HEK293 (cell line): ENCODE results near the gene CEP120.

Experiments used
- CTCF ChIA-PET: fragments of 350-600 bp; formaldehyde crosslinking; extraction: SDS; loops from one replicate; lab custom pipeline; 2021; ENCODE audit warnings: antibody characterized with exemption; lab: Yijun Ruan, JAX
- POLR2A ChIA-PET: fragments of 300-600 bp; formaldehyde crosslinking; extraction: SDS; loops from one replicate; lab custom pipeline; 2020; ENCODE audit warnings: antibody characterized with exemption, inconsistent platforms; lab: Yijun Ruan, JAX
- H3K27ac ChIP-seq: fragments of 200-500 bp; sonication (Bioruptor generic); 2 replicates; pipeline ENCODE4 v1.5.1; 2014; ENCODE audit warnings: low read depth, low read length, control low read depth, inconsistent platforms; ENCODE audit errors: extremely low read depth
- H3K36me3 ChIP-seq, 2 experiments: fragments of 200-500 bp in 1 of 2; sonication (Bioruptor generic) in 1 of 2; 1 replicate in 1 of 2; 2 replicates in 1 of 2; pipeline ENCODE4 v1.5.1; 2014 to 2017; ENCODE audit warnings: inconsistent platforms in 2 of 2, low read length in 2 of 2; ENCODE audit not compliant: control insufficient read depth in 2 of 2, insufficient read depth in 1 of 2
- H3K4me1 ChIP-seq: fragments of 200-500 bp; sonication (Bioruptor generic); 2 replicates; pipeline ENCODE4 v1.5.1; 2014; ENCODE audit warnings: mild to moderate bottlenecking, low read length, inconsistent platforms; ENCODE audit not compliant: control insufficient read depth, insufficient read depth
- H3K4me3 ChIP-seq: 2 replicates; pipeline ENCODE4 v1.5.1; 2011; ENCODE audit warnings: low read depth, mild to moderate bottlenecking, control low read depth, low read length, moderate library complexity
- H3K9me3 ChIP-seq: fragments of 200-500 bp; sonication (Bioruptor generic); 2 replicates; pipeline ENCODE4 v1.5.1; 2014; ENCODE audit warnings: low read depth, low read length, inconsistent platforms; ENCODE audit not compliant: control insufficient read depth, insufficient read depth
- BCL11B ChIP-seq: fragments of 450-650 bp; formaldehyde crosslinking; IDR thresholded peaks from 2 replicates; pipeline ENCODE4 v1.5.1; 2016; ENCODE audit warnings: low read depth, missing biosample characterization, missing genetic modification characterization
- KLF8 ChIP-seq: fragments of 450-650 bp; formaldehyde crosslinking; IDR thresholded peaks from 2 replicates; pipeline ENCODE4 v1.5.1; 2016; ENCODE audit warnings: missing biosample characterization, missing genetic modification characterization
- MYNN ChIP-seq: fragments of 450-650 bp; formaldehyde crosslinking; IDR thresholded peaks from 2 replicates; pipeline ENCODE4 v1.5.1; 2016; ENCODE audit warnings: missing biosample characterization, missing genetic modification characterization, borderline replicate concordance
- ZBTB10 ChIP-seq: fragments of 450-650 bp; formaldehyde crosslinking; IDR thresholded peaks from 2 replicates; pipeline ENCODE4 v1.5.1; 2016; ENCODE audit warnings: missing biosample characterization, missing genetic modification characterization
- ZBTB6 ChIP-seq: fragments of 450-650 bp; formaldehyde crosslinking; IDR thresholded peaks from 2 replicates; pipeline ENCODE4 v1.5.1; 2017; ENCODE audit warnings: missing biosample characterization, missing genetic modification characterization
- ZNF138 ChIP-seq: fragments of 450-650 bp; formaldehyde crosslinking; IDR thresholded peaks from 2 replicates; pipeline ENCODE4 v1.5.1; 2016; ENCODE audit warnings: missing biosample characterization, missing genetic modification characterization, borderline replicate concordance
- ZNF221 ChIP-seq: fragments of 450-650 bp; formaldehyde crosslinking; IDR thresholded peaks from 2 replicates; pipeline ENCODE4 v1.5.1; 2017; ENCODE audit warnings: missing biosample characterization, missing genetic modification characterization, borderline replicate concordance
- ZNF223 ChIP-seq: fragments of 450-650 bp; formaldehyde crosslinking; IDR thresholded peaks from 2 replicates; pipeline ENCODE4 v1.5.1; 2016; ENCODE audit warnings: missing biosample characterization, missing genetic modification characterization
- ZNF311 ChIP-seq: fragments of 450-650 bp; formaldehyde crosslinking; IDR thresholded peaks from 2 replicates; pipeline ENCODE4 v1.5.1; 2017; ENCODE audit warnings: missing biosample characterization, missing genetic modification characterization, borderline replicate concordance
- ZNF514 ChIP-seq: fragments of 450-650 bp; formaldehyde crosslinking; IDR thresholded peaks from 2 replicates; pipeline ENCODE4 v1.5.1; 2016; ENCODE audit warnings: missing biosample characterization, missing genetic modification characterization
- ZNF548 ChIP-seq: fragments of 450-650 bp; formaldehyde crosslinking; IDR thresholded peaks from 2 replicates; pipeline ENCODE4 v1.5.1; 2016; ENCODE audit warnings: missing biosample characterization, missing genetic modification characterization
- ZNF639 ChIP-seq: fragments of 450-650 bp; formaldehyde crosslinking; IDR thresholded peaks from 2 replicates; pipeline ENCODE4 v1.5.1; 2016; ENCODE audit warnings: missing biosample characterization, missing genetic modification characterization
- ZNF670 ChIP-seq: fragments of 450-650 bp; formaldehyde crosslinking; IDR thresholded peaks from 2 replicates; pipeline ENCODE4 v1.5.1; 2016; ENCODE audit warnings: missing biosample characterization, missing genetic modification characterization, low read depth
- ZNF837 ChIP-seq: fragments of 450-650 bp; formaldehyde crosslinking; IDR thresholded peaks from 2 replicates; pipeline ENCODE4 v1.5.1; 2016; ENCODE audit warnings: missing biosample characterization, missing genetic modification characterization
- TF ChIP-seq, protein P1 (sequence below): fragments of 450-650 bp; formaldehyde crosslinking; IDR thresholded peaks from 2 replicates; pipeline ENCODE4 v1.5.1; 2016; ENCODE audit warnings: missing biosample characterization, missing genetic modification characterization, borderline replicate concordance
- TF ChIP-seq, protein P2 (sequence below): fragments of 450-650 bp; formaldehyde crosslinking; IDR thresholded peaks from 2 replicates; pipeline ENCODE4; 2016; ENCODE audit warnings: missing biosample characterization, missing genetic modification characterization
- TF ChIP-seq, protein P3 (sequence below): fragments of 450-650 bp; formaldehyde crosslinking; IDR thresholded peaks from 2 replicates; pipeline ENCODE4 v1.5.1; 2016; ENCODE audit warnings: missing biosample characterization, missing genetic modification characterization
- TF ChIP-seq, protein P4 (sequence below): fragments of 450-650 bp; formaldehyde crosslinking; IDR thresholded peaks from 2 replicates; pipeline ENCODE4 v1.5.1; 2016; ENCODE audit warnings: missing biosample characterization, missing genetic modification characterization

The CEP120 gene

GRCh38 chr5:123450114-123450513 lies 26.9 kb upstream of the CEP120 start (continued):
- TF ChIP-seq, protein P1, sequence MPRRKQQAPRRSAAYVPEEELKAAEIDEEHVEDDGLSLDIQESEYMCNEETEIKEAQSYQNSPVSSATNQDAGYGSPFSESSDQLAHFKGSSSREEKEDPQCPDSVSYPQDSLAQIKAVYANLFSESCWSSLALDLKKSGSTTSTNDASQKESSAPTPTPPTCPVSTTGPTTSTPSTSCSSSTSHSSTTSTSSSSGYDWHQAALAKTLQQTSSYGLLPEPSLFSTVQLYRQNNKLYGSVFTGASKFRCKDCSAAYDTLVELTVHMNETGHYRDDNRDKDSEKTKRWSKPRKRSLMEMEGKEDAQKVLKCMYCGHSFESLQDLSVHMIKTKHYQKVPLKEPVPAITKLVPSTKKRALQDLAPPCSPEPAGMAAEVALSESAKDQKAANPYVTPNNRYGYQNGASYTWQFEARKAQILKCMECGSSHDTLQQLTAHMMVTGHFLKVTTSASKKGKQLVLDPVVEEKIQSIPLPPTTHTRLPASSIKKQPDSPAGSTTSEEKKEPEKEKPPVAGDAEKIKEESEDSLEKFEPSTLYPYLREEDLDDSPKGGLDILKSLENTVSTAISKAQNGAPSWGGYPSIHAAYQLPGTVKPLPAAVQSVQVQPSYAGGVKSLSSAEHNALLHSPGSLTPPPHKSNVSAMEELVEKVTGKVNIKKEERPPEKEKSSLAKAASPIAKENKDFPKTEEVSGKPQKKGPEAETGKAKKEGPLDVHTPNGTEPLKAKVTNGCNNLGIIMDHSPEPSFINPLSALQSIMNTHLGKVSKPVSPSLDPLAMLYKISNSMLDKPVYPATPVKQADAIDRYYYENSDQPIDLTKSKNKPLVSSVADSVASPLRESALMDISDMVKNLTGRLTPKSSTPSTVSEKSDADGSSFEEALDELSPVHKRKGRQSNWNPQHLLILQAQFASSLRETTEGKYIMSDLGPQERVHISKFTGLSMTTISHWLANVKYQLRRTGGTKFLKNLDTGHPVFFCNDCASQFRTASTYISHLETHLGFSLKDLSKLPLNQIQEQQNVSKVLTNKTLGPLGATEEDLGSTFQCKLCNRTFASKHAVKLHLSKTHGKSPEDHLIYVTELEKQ (tag by site-specific recombination) = no peak
- TF ChIP-seq, protein P2, sequence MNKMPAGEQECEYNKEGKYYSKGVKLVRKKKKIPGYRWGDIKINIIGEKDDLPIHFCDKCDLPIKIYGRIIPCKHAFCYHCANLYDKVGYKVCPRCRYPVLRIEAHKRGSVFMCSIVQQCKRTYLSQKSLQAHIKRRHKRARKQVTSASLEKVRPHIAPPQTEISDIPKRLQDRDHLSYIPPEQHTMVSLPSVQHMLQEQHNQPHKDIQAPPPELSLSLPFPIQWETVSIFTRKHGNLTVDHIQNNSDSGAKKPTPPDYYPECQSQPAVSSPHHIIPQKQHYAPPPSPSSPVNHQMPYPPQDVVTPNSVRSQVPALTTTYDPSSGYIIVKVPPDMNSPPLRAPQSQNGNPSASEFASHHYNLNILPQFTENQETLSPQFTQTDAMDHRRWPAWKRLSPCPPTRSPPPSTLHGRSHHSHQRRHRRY (tag by site-specific recombination) = no peak
- TF ChIP-seq ZNF223 (tag by site-specific recombination) = no peak
- no peak for TF ChIP-seq ZNF548 (tag by site-specific recombination)

DNA sequence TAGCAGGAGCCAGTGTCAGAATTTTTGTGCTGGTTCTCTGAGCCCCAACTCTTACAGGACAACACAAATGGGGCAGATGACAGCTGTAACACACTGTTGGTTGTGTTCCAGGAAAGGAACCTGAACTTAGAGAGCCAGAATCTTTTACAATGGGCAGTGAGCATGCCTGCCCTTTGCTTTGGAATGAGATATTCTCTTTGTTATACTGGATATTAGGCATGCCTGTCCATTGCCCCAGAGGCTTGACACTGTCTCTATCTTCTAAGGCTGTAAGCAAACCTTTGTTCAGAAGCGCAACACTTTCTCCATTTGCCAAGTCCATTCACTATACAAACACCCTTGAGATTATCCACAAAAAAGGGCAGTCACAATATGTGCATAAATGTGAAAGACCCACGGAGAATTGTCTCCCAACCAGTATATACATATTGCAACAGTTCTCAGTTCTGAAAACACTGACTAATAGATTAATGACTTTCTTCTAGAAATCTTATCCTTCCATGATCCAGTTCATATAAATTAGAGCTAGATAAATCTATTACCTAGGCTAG lies 26.3 kb upstream of the CEP120 start:
- Histone ChIP-seq H3K36me3 (no peaks in the 10 kb centered on the region), H3K4me1 (no peaks in the 10 kb centered on the region), H3K27ac (no peak overlapping the region), H3K9me3 (no peaks in the 10 kb centered on the region), H3K4me3 (no peak overlapping the region)
- no peak for TF ChIP-seq ZNF221 (tag by site-specific recombination)
- TF ChIP-seq, protein P3, sequence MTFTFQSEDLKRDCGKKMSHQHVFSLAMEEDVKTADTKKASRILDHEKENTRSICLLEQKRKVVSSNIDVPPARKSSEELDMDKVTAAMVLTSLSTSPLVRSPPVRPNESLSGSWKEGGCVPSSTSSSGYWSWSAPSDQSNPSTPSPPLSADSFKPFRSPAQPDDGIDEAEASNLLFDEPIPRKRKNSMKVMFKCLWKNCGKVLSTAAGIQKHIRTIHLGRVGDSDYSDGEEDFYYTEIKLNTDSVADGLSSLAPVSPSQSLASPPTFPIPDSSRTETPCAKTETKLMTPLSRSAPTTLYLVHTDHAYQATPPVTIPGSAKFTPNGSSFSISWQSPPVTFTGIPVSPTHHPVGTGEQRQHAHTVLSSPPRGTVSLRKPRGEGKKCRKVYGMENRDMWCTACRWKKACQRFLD (tag by site-specific recombination) = no peak
- no peak for TF ChIP-seq MYNN (tag by site-specific recombination)
- TF ChIP-seq ZNF639 = no peak
- TF ChIP-seq, protein P4, sequence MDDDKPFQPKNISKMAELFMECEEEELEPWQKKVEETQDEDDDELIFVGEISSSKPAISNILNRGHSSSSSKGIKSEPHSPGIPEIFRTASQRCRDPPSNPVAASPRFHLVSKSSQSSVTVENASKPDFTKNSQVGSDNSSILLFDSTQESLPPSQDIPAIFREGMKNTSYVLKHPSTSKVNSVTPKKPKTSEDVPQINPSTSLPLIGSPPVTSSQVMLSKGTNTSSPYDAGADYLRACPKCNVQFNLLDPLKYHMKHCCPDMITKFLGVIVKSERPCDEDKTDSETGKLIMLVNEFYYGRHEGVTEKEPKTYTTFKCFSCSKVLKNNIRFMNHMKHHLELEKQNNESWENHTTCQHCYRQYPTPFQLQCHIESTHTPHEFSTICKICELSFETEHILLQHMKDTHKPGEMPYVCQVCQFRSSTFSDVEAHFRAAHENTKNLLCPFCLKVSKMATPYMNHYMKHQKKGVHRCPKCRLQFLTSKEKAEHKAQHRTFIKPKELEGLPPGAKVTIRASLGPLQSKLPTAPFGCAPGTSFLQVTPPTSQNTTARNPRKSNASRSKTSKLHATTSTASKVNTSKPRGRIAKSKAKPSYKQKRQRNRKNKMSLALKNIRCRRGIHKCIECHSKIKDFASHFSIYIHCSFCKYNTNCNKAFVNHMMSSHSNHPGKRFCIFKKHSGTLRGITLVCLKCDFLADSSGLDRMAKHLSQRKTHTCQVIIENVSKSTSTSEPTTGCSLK (tag by site-specific recombination) = no peak
- TF ChIP-seq ZNF670 (tag by site-specific recombination) = no peak
- TF ChIP-seq KLF8 (tag by site-specific recombination) = no peak
- TF ChIP-seq BCL11B (tag by site-specific recombination) = no peak
- TF ChIP-seq ZNF837 (tag by site-specific recombination) = no peak
- POLR2A ChIA-PET = no interaction called here
- CTCF ChIA-PET = interaction anchor here (0.7 to 0.9 kb wide), 3 partner anchors 23 to 242 kb away, joined by 3 to 4 read pairs (median 3); no protein-coding TSS in a partner anchor

DNA sequence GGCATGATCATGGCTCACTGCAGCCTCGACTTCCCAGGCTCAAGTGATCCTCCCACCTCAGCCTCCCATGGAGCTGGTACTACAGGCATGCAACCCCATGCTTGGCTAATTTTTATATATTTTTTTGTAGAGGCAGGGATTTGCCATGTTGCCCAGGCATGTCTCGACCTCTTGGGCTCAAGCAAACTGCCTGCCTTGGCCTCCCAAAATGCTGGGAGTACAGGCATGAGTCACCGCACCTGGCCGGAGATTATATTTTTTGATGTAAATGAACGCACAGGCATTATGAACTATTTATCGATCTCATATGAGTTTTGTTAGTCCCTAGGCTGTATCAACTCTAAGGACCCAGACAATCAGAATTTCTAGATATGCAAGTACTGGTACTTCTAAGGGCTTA lies 25.5 kb upstream of the CEP120 start:
- POLR2A ChIA-PET = no interaction called here
- Histone ChIP-seq H3K4me1 (no peaks in the 10 kb centered on the region), H3K36me3 (no peaks in the 10 kb centered on the region), H3K27ac (no peak overlapping the region), H3K9me3 (no peaks in the 10 kb centered on the region), H3K4me3 (no peak overlapping the region)
- CTCF ChIA-PET = no interaction called here
- TF ChIP-seq ZNF311 (tag by site-specific recombination) (no peak), ZNF138 (tag by site-specific recombination) (no peak), ZBTB6 (tag by site-specific recombination) (no peak), ZNF514 (tag by site-specific recombination) (no peak), ZBTB10 (tag by site-specific recombination) (no peak)
